GM21528 (cell line): ENCODE measurements around the gene TMEM176B.
"Not testable (repeated sequence)": the region's sequence is repeated elsewhere in the genome, so short reads cannot be mapped to it uniquely, and the experiment has no call there.

Experiments
- ATAC-seq: cut with Tn5 transposase; IDR thresholded peaks from one replicate; pipeline ENCODE4 v1.9.1; 2021; ENCODE audit warnings: mild to moderate bottlenecking, moderate library complexity; ENCODE audit not compliant: unreplicated experiment, low FRiP score

The TMEM176B gene

DNA sequence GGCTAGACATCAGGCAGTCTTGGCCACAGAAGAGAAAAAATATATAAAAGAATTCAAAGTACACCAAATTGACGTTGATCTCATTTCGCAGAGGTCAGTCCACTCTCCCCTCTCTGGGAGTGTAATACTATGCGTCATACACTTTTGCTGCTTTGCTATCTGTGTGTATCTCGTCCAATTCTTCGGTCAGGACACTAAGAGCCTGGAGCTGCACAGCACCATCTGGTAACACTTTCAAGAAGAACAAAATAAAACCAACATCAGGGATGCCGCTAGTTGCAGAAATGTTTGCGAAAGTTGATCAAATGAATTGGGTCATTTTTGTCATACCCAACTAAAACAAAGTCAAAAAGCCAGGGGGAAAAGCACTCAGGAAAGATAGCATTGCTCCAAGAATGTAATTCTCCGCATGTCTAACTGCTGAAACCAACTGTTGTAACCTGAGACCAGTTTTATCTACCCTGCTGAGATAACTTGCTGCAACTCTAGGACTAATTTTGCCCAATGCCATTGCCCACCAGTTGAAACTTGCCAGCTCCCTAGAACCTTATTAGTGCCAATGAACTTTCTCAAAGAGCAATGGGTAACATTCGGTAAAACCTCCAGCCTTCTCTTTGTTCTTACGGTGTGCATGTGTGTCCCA, 23.4 kb upstream of the TMEM176B start:
- no peak for ATAC-seq

DNA sequence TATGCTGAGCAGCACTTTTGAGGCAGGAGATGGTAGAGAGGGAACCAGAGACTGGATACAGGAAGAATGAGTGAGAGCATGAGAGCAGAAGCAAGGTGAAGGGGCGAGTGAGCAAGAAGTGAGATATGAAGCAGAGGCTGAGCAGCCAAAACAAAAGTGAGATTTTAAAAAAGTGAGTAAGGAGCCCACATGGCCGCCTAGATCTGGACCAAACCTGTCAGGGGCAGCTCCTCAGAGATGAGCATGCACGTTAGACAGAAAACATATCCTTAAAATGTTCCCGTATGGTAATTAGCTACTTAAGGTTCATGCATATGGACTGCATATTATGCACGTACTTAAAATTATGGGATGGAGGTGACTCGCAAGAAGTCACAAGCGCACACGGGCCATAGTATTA, 22.9 kb upstream of the TMEM176B start:
- ATAC-seq, result no peak

DNA sequence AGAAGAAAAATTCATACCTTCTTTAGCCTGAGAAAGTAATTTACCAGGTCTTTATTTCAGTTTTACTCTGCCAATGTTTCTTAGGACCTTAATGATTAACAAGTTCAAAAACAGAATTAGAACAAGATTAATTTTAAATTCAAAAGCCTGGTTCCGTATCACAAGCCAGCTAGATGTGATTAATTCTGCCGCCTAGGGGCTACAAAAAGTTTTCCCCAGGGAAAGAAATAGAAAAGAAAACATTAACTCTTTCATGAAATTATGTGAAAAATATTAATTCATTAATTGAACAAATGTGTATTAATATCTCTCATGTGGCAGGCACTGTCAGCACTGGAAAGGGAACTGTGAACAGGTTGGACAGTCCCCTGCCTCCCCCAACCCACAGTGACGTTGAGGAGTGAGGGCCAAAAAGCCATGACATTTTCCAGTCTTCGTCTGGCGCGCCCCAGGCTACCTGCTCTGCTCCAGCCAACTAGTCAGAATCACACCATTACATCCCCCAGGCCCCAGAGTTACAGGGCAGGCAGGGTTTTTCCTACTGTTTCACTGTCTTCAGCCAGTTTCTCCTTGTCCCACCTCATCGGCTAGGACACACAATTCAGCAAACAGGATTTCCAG, 20.5 kb upstream of the TMEM176B start:
- ATAC-seq, result no peak

DNA sequence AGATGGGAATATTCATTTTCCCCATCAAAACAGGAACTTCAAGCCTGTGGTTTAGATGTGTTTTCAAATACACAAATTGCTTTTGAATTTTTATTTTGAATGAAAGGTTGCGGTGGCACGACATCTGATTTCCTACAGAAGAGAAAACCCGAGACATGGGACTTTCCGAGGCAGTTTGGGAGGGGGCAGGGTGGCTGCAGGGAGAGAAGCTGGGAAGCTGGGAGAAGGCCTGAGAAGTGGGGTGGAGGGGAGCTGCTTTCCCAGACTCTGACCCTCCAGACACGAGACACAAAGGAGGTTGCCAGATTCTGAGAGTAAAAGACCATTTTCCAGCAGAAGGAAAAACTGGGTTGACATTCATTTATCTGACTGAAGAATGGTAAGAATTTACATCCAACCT, 20.0 kb upstream of the TMEM176B start:
- no peak for ATAC-seq

DNA sequence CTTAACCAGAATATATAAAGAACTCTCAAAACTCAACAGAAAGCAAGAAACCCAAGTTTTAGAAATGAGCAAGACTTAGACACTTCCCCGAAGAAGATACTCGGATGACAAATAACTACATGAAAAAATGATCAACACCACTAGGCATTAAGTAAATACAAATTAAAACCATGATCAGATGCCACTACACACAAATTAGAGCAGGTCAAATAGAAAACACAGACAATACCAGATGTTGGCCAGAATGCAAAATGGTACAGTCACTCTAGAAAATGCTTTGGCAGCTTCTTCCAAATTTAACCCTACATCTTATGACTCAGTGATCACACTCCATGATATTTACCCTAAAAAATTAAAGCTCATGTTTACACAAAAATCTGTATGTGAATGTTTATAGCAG, 18.8 kb upstream of the TMEM176B start:
- ATAC-seq, result no peak

DNA sequence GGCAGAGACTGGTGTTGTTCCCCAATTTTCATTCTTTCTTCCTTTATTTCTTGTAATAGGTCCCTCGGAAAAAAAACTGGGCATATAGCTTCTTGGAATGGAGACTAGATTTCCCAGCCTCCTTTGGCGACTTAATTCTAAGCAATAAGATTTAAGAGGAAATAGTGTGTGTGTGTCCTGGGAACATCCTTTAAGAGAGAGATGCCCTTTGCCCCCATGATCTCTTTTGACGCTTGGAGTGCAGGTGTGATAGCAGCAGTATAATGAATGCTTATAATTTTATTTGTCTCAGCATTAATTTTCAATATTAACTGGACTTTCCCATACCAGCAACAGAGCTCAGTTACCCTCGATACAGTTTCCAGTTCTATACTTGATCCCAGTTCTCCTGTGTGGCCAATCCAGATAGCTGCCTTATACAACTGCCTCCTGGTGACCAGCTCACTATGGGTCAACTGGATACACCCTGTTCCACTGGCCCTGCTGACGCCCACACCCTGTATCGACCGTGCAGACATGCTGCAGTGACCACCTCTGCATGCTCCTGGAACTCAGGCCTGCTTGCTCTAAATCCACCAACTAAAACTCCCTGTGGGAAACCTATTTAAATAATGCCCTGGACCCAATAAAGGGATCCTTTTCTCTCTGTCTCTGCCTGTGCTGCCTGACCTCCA, 14.3 kb upstream of the TMEM176B start:
- no peak for ATAC-seq

DNA sequence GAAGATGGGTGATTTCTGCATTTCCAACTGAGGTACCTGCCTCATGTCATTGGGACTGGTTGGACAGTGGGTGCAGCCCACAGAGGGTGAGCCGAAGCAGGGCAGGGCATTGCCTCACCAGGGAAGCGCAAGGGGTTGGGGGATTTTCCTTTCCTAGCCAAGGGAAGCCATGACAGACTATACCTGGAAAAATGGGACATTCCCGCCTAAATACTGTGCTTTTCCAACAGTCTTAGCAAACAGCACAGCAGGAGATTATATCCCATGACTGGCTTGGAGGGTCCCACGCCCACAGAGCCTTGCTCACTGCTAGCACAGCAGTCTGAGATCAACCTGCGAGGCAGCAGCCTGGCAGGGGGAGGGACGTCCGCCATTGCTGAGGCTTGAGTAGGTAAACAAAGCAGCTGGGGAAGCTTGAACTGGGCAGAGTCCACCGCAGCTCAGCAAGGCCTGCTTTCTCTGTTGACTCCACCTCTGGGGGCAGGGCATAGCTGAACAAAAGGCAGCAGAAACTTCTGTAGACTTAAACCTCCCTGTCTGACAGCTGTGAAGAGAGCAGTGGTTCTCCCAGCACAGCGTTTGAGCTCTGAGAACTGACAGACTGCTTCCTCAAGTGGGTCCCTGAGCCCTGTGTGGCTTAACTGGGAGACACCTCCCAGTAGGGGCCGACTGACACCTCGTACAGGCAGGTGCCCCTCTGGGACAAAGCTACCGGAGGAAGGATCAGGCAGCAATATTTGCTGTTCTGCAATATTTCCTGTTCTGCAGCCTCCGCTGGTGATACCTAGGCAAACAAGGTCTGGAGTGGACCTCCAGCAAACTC, 7.7 kb upstream of the TMEM176B start:
- ATAC-seq, result not testable (repeated sequence)

DNA sequence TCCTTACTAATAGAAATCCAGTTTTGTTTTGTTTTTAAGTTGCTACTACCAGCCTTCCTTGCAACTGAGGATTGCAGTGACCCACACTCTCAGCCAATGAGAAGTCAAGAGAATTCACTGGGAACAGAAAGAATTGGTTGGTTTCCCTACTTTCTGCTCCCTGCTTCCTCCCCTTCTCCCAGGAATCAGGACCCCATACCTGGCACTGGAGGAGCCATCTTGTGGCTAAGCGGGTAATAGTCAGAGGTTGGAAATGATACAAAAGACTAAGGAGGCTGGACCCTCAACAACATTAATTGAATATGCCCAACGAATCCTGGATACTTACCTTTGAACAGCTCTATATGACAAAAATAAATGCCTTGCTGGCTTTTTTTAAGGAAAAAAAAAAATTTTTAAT, 6.7 kb upstream of the TMEM176B start:
- no peak for ATAC-seq

DNA sequence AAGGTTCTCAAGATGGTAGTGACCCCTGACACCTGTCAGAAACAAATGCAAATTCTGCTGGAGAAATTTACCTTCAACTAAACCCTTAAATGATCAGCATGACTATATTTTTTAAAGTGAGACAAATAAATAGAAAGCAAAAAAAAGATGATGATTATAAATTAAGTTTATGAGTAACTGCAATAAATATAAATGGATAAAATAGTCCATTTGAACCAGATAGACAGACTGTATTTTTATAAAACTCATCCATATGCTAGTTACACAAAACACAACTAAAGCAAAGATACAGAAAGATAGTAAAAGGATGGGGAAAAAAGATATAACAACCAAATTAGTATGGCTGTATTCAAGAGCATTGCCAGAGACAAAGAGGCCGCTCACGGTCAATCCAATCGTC, 6.3 kb upstream of the TMEM176B start:
- ATAC-seq, result no peak

DNA sequence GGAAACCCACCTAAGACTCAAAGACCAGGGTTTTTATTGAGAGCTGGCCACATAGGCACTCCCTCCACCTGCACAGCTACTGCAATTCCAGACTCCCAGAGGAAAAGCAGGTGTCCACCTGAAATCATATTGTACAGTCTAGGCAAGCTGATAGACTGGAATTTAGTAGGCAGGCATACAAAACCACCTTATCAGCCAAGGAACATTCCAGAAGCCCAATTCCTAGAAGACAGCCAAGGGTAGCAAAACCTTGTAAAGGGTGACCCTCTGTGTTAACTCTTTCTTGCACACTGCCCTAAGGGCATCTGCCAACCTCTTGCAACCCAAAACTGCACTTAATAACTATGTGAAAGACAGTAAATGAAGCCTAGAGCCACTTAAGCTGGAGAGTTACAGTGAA, 5.7 kb upstream of the TMEM176B start:
- no peak for ATAC-seq

DNA sequence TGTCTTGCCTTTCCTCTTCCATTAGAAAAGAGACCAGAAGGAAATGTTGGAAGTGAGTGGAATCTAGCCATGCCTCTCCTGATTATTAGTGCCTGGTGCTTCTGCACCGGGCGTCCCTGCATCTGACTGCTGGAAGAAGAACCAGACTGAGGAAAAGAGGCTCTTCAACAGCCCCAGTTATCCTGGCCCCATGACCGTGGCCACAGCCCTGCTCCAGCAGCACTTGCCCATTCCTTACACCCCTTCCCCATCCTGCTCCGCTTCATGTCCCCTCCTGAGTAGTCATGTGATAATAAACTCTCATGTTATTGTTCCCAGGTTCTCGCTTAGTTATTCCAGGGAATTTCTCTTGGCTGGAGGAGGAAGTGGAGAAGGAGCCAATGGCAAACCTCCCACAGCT, 4.6 kb upstream of the TMEM176B start:
- ATAC-seq, result no peak

DNA sequence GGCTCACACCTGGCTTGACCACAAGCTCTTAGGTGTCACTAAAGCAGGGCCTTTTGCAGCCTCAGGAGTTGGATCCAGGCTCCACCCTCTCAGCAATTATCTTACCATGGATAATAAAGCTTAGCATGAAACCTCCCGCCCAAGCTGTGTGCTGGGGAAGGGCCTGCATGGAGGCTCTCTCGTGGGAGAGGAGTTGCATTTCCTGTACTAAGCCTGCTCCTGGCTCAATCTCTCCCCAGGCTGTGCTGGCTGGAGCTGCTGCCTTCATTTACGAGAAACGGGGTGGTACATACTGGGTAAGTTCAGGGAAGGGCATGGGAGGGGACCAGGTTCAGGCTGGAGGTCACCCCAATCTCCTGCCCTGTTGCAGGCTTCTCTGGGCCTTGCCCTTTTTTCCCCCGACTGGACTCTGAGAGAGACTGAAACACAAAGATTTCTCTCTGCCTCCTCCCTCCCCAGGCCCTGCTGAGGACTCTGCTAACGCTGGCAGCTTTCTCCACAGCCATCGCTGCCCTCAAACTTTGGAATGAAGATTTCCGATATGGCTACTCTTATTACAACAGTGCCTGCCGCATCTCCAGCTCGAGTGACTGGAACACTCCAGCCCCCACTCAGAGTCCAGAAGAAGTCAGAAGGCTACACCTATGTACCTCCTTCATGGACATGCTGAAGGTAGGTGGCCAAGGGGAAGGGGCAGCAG, 3.1 kb upstream of the TMEM176B start:
- ATAC-seq, result no peak

DNA sequence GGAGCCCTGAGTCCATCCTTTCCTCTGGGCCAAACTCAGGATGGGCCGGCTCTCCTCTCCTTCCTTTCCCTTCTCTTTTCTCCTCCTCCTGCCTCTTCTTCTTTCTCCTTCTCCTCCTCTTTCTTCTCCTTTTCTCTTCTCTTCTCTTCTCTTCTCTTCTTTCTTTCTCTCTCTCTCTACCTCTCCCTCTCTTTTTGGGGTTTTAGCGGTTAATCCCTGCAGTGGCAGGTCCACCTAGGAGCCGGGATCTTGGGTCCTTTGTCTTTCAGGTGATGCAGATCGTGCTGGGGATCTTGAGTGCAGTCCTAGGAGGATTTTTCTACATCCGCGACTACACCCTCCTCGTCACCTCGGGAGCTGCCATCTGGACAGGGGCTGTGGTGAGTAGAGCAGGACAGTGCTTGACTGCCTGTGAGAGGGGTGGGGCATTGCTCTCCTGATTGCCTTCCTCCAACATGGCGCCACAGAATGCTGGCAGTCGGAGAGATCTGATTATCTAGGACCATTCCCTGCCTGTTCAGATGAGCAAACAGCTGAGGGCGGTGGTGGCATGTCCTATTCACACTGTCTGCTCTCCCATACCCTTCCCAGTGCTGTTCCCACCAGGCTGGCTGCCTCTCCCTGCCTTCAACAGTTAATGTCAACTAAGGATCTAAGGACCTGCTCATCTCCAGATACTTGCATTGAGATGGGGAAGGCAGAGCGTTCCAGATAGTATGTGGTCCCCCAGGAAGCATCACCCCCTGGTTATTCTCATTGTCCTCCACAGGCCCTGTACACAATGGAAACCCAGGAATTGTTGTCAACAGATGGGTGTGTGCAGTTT, 2.0 kb upstream of the TMEM176B start:
- ATAC-seq, result no peak

DNA sequence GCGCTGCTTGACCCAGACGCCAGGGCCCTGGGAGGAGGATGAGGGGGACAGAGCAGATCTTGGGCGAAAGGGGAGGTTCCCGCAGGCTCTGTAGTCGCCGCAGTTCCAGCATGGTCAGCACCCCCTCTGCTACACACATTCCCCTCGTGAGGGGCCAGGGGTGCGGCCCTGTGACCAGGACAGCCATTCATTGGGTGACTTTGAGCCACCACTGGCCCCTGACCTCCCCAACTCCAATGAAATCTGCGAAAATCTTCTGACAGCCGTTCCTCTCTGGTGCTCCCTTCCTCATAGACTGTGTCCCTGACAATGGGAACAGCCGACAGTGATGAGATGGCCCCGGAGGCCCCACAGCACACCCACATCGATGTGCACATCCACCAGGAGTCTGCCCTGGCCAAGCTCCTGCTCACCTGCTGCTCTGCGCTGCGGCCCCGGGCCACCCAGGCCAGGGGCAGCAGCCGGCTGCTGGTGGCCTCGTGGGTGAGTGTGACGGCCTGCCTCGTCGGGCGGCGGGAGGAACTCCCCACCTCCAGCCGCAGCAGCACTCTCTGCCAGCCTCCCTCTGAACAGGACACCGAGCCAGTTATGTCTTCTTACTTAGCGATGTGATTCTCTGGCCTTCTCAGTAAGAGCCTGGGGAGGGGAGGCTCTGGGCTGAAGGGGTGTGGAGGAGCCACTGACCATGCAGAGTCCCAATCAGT, 1.2 kb upstream of the TMEM176B start:
- no peak for ATAC-seq

DNA sequence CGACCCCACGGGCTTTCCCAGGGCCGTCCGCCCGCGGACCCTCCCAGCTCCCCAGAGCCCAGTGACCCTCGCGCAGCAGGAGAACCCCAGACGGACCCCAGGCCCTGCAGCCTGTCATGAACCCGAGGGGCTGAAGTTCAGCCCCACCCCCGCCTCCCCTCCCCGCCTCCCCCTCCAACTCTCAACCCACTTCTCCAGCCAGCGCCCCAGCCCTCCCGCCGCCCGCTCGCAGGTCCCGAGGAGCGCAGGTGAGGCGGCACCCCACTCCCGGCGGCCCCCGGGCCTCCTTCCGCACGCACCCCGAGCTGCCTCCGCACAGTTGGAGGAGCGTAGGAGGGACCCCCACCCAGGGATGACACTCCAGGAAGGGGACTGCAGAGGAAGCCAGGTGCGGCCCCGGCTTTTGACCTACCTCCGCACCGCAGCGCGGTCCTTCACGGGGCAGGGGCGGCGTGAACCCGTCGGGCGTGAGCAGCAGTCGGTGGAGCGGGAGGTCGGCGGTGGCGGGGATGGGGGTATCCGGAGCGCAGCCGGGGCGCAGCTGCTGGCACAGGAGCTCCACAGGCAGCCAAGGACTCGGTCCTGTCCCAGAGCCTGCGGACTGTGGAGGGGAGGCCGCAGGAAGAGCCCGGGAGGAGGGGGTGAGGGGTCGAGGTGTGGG, 547 bp upstream of the TMEM176B start, which contains the start of gene TMEM176A:
Gene TMEM176A, plus strand, starts transcription at position 189 of the 661 bp plus-strand sequence. CDS start 782 bp downstream, outside the sequence.
- no peak for ATAC-seq

DNA sequence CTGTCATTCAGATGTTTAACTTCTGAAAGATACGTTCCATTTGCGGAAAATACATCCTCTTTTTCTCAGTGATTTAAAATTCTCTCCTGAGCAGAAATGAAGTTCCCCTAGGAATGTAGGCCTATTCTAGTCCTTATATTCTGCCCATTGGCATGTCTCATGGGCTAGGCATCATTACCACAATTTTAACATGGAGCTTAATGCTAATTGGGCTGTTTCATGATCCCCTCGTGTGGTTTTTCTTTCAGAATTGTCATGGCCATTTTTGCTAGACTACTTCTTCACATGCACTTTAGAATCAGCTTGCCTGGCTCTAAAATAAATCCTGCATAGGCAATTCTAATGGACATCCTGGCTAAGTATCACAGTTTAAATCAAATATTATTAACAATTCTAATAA, 1.0 kb downstream of the TMEM176B start:
- no peak for ATAC-seq

DNA sequence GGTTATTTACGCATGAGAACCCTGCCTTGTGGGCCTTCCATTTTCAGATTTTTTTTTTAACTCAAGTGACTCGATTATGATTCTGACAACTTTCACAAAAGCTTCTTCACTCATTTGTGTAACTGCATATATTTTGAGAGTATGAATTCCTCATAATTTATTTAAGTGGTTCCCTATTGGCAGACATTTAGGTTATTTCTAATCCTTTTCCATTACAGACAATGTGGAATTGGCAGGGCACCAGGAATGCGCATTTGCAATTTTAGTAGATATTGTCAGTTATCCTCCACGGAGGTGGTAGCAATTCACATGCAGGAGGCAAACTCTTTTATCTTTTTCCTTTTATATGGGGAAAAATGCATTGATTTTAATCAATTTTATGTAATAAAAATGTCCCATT, 2.5 kb downstream of the TMEM176B start:
- ATAC-seq, result no peak

DNA sequence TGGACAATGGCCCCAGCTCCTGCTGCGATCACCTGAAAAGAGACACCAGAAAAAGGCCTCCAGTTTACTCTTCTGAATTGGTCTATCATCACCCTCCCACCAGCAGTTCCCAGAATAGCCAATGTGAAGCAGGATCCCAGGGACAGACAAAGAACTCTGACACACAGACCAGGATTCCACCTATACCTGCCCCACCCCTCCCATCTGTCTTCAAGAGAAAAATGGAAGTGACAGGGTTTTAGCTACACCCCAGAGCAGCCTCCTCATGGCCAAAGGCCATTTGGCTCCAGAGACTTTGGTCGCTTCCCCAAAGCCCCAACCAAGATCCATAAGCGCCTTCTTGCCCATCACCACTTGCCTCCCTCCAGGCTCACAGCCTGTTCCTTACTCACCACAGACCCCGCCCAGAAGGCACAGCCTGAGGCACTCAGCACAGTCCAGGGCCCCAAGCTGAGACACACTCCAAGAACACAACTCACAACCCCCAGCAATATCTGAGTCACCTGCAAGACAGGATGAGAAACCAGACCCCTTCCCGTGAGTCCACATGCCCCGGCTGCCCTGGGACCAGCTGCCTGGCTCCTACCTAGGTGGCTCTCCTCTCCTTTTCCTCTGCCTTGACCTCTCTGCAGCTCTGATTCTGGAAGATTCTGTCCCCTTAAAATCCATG, 6.5 kb downstream of the TMEM176B start:
- no peak for ATAC-seq
